HUDEP-2 (cell line): ENCODE results near the gene GRIPAP1.

Source experiments
- DNase-seq, 76 experiments: peaks; one replicate each; lab custom pipeline; 2025; ENCODE audit not compliant: unreplicated experiment in 76 of 76; lab: John Stamatoyannopoulos, UW

Gene GRIPAP1, protein sequence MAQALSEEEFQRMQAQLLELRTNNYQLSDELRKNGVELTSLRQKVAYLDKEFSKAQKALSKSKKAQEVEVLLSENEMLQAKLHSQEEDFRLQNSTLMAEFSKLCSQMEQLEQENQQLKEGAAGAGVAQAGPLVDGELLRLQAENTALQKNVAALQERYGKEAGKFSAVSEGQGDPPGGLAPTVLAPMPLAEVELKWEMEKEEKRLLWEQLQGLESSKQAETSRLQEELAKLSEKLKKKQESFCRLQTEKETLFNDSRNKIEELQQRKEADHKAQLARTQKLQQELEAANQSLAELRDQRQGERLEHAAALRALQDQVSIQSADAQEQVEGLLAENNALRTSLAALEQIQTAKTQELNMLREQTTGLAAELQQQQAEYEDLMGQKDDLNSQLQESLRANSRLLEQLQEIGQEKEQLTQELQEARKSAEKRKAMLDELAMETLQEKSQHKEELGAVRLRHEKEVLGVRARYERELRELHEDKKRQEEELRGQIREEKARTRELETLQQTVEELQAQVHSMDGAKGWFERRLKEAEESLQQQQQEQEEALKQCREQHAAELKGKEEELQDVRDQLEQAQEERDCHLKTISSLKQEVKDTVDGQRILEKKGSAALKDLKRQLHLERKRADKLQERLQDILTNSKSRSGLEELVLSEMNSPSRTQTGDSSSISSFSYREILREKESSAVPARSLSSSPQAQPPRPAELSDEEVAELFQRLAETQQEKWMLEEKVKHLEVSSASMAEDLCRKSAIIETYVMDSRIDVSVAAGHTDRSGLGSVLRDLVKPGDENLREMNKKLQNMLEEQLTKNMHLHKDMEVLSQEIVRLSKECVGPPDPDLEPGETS

DNA sequence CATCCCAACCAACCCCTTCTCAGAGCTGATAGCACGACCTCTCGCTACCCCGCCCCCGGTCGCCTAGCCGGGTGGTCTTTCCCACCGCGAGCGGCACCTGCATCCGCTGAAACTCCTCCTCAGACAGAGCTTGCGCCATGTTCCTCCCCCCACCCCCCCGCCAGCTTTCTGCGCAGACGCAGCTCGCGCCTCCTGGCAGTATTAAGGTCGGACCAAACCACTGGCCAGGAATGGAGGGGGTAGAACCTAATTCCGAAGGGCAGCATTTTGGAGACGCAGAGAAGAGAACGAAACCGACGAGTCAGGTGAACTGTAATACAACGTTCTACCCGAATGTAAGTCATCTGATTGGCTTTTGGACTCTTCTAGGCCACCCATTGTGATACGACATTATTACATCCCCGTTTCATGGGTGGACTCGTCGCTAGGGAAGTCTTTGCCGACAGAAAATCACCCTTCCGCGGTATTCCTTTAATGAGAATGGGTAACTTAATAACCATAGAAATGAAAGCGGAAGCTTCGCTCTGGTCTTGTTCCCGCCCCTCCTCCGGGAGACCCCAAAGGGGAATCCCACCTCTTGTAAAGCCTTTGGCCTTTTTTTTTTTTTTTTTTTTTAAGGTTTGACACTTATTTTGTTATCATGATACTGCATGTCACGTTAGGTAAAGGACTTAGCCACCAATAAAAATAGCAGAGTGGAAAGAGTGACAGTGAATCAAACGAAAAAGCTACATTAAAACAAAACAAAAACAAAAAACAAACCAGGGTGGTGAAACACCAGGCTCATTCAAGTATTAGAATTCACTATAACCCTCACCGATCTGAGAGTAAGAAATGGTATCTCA lies at the start of gene GRIPAP1:
GRIPAP1 (minus strand) TSS at position 174 of the 845 bp plus-strand sequence; CDS start at position 139, 35 bp downstream.
- peak in 74 of 76 experiments; percentile 4 to 86 (median 65) for DNase-seq

- no peak for DNase-seq
Measured at GRCh38 chrX:49043987-49044281, 41.9 kb upstream of the GRIPAP1 start.

GRCh38 chrX:49043220-49043986 lies 41.3 kb upstream of the GRIPAP1 start, which contains the start of gene TFE3:
TFE3 (minus strand) TSS chrX:49043357; CDS start chrX:49043226, 131 bp downstream.
- DNase-seq: peak in 75 of 76 experiments; percentile 15 to 97 (median 93)

- DNase-seq: peak in 1 of 76 experiments; percentile 5
Measured at GRCh38 chrX:49042581-49043219, 40.6 kb upstream of the GRIPAP1 start.

DNA sequence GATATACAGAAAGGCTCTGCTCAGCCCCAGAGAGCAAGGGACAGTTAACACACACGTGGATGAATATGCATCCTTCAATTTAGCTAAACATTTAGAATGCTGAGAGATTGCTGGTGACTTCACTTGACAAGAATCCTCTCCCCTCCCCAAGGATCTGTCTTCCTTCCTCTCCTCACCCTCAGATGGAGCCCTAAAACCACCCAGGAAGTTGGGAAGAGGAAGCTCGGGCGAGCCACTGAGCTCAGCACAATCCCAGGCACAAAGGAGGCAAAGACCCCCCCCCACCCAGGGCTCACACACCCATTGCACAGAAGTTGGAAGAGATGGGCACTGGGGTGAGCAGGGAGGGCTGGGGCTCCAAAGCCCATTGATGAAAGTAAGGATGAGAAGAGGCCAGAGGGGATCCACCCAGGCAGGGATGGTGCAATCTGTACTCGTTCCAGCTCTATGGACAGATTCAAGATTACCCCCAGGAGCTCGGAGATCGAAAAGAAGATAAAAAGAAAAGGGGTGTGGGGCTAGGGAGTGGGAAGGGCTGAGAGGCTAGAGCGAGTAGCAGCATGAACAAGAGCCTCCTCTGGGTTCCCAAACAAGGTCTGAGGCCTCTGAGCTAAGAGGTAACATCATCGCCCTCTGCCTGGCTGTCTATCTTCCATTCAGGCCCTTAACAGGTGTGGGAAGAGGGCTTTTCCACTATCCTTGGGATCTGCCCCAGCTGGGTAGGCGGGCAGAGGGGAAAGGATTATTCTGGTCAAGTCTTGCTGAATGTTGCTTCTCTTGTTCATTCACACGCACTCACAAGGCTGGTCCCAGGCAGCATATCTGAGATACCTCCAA lies 39.9 kb upstream of the GRIPAP1 start:
- no peak for DNase-seq

DNA sequence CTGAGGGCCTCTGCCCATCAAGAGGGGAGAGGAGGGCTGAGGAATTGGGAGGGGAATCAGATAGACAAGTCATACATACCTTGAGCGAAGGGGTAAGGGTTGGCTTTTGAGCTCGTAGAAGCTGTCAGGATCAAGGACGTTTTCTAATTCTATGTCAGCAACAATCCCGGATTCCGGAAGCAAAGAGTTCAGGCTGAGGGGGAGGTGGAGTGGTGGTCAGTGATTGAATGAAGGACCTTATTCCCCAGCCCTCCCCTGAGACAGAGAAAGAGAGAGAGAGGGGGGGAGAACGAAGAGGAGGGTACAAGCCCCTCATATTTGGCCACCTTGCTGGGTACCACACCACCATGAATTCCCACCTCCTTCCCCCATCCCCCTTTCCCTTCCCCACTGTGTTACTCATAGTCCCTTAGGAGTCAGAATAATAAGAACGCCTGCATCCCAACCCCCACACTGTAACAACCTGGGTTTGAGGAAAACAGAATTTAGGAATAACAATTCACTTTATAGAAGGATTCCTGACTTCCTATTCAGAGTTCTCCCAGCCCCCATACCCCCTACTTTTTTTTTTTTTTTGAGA lies 38.4 kb upstream of the GRIPAP1 start:
- no peak for DNase-seq

GRCh38 chrX:49039598-49040375 lies 37.7 kb upstream of the GRIPAP1 start:
- DNase-seq: peak in 47 of 76 experiments; percentile 0 to 60 (median 28)

DNA sequence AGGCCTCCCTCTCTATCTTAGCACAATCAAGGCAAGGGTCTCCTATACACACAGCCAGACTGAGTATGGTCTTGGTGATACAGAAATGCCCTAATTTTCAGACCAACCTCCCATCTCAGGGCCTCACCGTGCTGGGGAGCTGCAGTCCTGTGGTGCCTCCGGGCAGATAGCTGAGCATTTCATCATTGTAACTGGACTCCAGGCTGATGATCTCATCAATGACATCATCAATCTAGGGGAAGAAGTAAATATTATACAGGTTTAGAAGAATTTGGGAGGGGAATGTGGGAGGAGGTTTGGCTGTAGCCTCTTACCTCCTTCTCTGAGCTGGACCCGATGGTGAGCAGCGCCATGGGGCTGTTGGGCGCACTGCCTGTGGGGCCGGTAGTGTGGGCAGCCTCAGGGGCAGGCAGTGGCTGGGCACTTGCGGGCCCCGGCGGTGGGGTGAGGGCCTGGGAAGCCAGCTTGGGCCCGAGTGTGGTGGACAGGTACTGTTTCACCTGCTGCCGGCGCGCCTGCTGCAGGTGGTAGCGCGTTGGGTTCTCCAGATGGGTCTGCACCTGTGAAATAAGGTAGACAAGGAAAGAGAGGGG lies 35.9 kb upstream of the GRIPAP1 start:
- DNase-seq: no peak

DNA sequence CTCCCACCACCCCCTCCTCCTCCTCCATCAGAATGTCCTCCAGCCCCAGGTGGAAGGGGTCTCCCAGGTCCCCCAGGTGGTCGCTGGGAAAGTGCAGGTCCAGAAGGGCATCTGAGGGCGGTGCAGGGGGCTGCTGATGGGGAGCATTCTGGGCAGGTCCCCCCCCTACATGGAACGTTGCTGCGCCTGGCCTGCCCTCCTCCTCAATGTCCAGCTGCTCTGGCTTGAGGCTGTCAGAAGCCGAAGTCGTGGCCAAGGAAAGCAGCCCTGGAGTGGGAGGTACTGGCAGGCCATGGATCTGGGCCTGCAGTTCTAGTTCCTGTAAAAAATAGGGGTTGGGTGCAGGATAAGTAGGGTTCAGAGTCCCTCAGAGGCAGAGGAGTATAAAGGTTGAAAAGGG lies 28.2 kb upstream of the GRIPAP1 start:
- no peak for DNase-seq

DNA sequence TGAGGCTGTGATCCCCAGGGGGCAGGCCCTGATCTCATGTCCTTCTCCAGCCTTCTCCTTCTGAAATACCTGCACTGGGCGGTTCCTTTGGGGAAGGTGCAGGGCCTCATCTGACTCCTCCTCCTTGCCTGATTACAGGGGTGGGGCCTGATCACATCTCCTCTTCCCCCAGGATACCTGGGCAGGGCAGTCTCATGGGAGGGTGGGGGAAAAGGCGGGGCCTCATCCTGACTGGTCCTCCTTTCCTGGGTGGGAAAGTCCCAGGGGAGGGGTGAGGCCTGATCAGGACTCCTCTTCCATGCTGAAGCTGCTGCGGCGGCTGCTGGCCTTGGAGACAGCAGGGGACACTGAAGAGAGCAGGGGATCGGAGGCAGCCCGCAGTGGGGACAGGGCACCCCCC lies 27.8 kb upstream of the GRIPAP1 start:
- no peak for DNase-seq

GRCh38 chrX:49019599-49020249 lies 17.7 kb upstream of the GRIPAP1 start:
- no peak for DNase-seq

- no peak for DNase-seq
Measured at GRCh38 chrX:49019050-49019449, 17.0 kb upstream of the GRIPAP1 start.

DNA sequence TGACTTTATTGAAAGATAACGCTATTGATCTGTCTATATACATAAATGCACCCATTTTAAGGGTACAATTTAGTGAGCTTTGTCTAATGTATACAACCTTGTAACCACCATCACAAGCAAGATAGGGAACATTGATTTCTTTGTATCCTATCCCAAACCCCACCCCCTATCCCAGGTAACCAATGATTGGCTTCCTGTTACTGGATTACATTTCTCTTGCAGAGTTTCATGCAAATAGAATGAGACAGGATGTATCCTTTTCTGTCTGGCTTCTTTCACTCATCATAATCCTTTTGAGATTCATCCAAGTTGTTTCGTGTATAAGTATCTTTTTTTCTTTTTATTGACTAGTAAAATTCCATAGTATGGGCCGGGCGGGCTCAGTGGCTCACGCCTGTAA lies 1.6 kb upstream of the GRIPAP1 start:
- DNase-seq: no peak

GRCh38 chrX:49001521-49002090 lies 458 bp downstream of the GRIPAP1 start:
- peak in 6 of 76 experiments; percentile 2 to 31 (median 14) for DNase-seq

- no peak for DNase-seq
Measured at GRCh38 chrX:49000636-49001035, 1.4 kb downstream of the GRIPAP1 start.

GRCh38 chrX:48999030-48999429 lies 3.0 kb downstream of the GRIPAP1 start:
- DNase-seq: no peak
